Mesodermal cell (in vitro differentiated cells): ENCODE measurements around the gene ABI3BP.
A peak's percentile ranks its signal among the peaks of the same experiment; 100 is the strongest.
"Not testable (repeated sequence)": the region's sequence is repeated elsewhere in the genome, so short reads cannot be mapped to it uniquely, and the experiment has no call there.

Experiments used
- H3K27ac ChIP-seq: 2 replicates; pipeline ENCODE4 v1.7.0; 2013; ENCODE audit warnings: mild to moderate bottlenecking, low read depth, low read length, moderate library complexity; ENCODE audit not compliant: severe bottlenecking
- H3K36me3 ChIP-seq: 2 replicates; pipeline ENCODE4 v1.7.1; 2013; ENCODE audit warnings: mild to moderate bottlenecking, low read length, moderate library complexity; ENCODE audit not compliant: control insufficient read depth, insufficient read depth
- H3K4me1 ChIP-seq: one replicate; pipeline ENCODE4 v1.7.1; 2013; ENCODE audit warnings: mild to moderate bottlenecking, low read length; ENCODE audit not compliant: insufficient read depth, control insufficient read depth, poor library complexity, severe bottlenecking
- H3K4me3 ChIP-seq: 2 replicates; pipeline ENCODE4 v1.7.0; 2013; ENCODE audit warnings: low read length, control low read depth, mild to moderate bottlenecking; ENCODE audit not compliant: insufficient read depth, poor library complexity, severe bottlenecking; ENCODE audit errors: extremely low read depth
- H3K9me3 ChIP-seq: 2 replicates; pipeline ENCODE4 v1.7.1; 2013; ENCODE audit warnings: mild to moderate bottlenecking, low read length, moderate library complexity; ENCODE audit not compliant: control insufficient read depth
- WGBS, 2 experiments: methylation state at CpG; one replicate each; pipeline ENCODE4 v1.1.5; 2013; ENCODE audit warnings: missing lambda C conversion rate in 2 of 2; ENCODE audit not compliant: insufficient coverage in 2 of 2; 5-methylcytosine and 5-hydroxymethylcytosine counted together

Gene ABI3BP

DNA sequence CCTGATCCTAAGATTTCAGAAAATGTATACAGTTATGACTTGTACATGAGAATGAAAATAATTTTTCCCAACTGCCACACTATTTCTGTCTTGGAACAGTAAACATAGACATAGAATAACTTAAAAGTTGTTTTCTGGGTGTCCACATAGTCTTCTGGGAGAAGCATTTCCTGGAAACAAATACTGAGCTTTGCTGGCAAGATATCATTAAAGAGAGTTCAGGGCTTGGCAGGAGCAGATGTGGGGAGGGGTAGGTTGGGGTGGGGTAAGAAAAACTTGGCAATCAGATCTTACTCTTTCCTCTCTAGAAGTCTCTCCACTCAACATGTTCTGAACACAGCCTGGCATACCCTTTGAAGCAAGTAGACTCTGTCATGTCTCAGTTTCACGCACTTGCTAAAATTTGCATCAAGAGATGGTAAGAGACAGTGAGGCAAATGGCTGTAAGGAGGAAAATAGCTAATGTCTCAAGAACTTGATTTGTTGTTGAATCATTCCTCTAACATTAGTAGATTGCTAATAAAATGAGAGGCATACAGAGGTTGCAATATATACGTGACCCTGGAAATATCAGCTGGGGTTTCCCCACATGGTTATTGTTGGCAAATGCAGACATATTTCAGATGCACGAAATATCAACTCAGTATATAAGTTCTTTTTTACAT is 27.3 kb upstream of the ABI3BP start:
- 100% methylated on average over 1 of the region's 3 CpGs for WGBS, 2 experiments
- Histone ChIP-seq H3K4me1 (no peaks in the 10 kb centered on the region), H3K36me3 (no peaks in the 10 kb centered on the region), H3K9me3 (peaks cover 4% of the 10 kb centered on the region), H3K4me3 (no peak overlapping the region), H3K27ac (no peak overlapping the region)

DNA sequence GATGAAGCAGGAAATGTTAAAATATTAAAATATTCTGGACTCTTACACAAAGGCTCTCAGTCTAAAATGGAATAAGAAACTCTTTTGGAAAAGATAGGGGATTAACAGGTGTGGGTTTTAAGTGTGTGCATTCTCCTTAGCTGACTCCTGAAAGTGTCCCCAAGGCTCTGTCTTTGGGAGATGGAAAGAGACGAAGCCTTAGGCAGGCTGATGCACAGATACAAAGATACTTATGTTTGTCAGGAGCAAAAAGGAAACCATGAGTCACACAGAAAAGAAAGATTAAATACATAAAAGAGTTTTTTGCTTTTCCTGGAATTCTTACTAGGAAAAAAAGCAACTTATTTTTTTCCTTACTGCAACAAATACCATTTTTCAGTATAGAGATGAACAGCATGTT is 23.8 kb upstream of the ABI3BP start:
- H3K4me1 ChIP-seq, result no peaks in the 10 kb centered on the region
- no peak overlapping the region for H3K27ac ChIP-seq
- no peaks in the 10 kb centered on the region for H3K36me3 ChIP-seq
- no peak overlapping the region for H3K4me3 ChIP-seq
- 80% methylated on average over 1 of the region's 1 CpG; no CpG with 5 or more reads in 1 of the 2 experiments for WGBS, 2 experiments
- no peaks in the 10 kb centered on the region for H3K9me3 ChIP-seq

DNA sequence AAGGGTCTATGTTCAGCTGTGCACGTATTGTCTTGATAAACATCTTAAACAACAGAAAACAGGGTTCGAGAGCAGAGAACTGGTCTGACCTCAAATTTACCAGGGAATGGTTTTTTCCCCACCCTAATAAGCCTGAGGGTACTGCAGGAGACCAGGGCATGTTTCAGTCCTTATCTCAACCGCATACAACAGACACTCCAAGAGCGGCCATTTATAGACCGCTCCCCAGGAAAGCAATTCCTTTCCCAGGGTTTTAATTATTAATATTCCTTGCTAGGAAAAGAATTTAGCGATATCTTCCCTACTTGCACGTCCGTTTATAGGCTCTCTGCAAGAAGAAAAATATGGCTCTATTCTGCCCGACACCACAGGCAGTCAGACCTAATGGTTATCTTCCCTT is 19.1 kb upstream of the ABI3BP start:
- 80% methylated on average over 1 of the region's 9 CpGs; no CpG with 5 or more reads in 1 of the 2 experiments for WGBS, 2 experiments
- H3K27ac ChIP-seq, H3K4me3 ChIP-seq, H3K36me3 ChIP-seq, H3K4me1 ChIP-seq: not testable (repeated sequence)
- peaks cover 13% of the 10 kb centered on the region for H3K9me3 ChIP-seq

DNA sequence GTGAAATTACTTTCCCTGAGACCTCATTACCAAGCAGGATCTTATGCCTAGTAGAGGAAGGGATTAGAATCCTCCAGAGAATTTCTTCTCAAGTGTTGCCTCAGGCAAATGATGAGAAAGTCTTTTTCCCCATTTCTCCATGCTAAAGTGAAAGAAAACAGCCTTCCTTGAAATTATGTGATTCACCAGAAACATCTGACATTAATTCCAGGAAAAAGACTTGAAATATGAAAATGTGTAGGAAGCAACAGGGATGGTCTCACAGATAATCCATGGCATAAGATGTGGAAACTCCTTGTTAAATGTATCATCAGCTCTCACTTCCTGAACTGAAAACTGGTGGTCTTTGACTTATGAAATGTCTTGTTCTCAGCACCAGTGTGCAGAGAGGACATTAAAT is 17.9 kb upstream of the ABI3BP start:
- H3K4me3 ChIP-seq, result no peak overlapping the region
- no peaks in the 10 kb centered on the region for H3K4me1 ChIP-seq
- H3K36me3 ChIP-seq, result no peaks in the 10 kb centered on the region
- H3K27ac ChIP-seq, result no peak overlapping the region
- peaks cover 13% of the 10 kb centered on the region for H3K9me3 ChIP-seq

DNA sequence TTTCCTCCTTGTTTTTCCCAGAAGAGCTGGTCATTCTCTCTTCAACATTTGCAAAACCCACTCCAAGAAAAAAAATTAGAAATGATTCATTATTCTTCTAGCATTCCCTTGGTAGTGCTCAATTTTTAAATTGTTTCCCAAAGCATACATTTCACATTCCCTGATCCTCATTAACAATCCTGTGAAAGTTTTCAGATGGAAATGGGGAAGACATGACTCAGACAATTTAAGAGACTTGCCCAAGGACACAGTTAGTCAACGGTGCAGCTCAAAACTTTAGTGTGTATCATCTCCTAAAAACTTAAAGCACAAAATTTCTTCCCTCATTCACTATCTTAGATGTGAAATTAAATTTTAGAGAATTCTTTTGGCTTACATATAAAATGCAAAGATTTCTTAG is 17.1 kb upstream of the ABI3BP start:
- Histone ChIP-seq H3K4me3 (no peak overlapping the region), H3K27ac (no peak overlapping the region)
- no CpG with 5 or more reads among the region's 1 CpG for WGBS, 2 experiments

DNA sequence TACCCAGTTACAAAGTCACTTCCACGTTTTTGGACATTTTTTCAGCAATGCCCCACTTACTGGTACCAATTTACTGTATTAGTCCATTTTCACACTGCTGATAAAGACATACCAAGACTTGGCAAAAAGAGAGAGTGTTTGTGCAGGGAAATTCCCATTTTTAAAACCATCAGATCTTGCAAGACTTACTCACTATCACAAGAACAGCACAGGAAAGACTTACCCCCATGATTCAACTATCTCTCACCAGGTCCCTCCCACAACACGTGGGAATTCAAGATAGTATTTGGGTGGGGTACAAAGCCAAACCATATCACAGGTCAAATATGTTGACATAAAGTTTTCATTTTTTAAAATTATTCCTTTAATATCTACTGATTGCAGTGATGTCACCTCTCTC is 16.2 kb upstream of the ABI3BP start:
- H3K36me3 ChIP-seq, result no peaks in the 10 kb centered on the region
- H3K9me3 ChIP-seq, result peaks cover 13% of the 10 kb centered on the region
- H3K4me3 ChIP-seq, result no peak overlapping the region
- 40 to 67% methylated on average over 1 of the region's 2 CpGs for WGBS, 2 experiments
- H3K4me1 ChIP-seq, result no peaks in the 10 kb centered on the region
- H3K27ac ChIP-seq, result no peak overlapping the region

More for the DNA sequence above, 17.1 kb upstream of the ABI3BP start:
- H3K36me3 ChIP-seq, result no peaks in the 10 kb centered on the region
- no peaks in the 10 kb centered on the region for H3K4me1 ChIP-seq
- H3K9me3 ChIP-seq, result peaks cover 13% of the 10 kb centered on the region

DNA sequence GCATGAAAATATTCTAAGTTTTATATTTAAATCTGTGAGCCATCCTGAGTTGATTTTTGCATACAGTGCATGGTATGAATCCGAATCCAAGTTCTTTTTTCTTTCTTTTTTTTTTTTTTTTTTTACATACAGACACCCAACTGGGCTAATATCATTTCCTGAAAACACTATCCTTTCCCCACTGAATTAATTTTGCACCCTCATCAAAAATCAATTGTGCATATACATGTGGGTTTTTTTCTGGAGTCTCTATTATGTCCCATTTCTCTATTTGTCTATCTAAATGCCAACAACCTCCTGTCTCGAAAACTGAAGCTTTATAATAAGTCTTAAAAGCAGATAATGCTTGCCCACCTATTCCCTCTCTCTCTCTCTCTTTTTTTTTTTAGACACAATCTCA is 5.9 kb upstream of the ABI3BP start:
- Histone ChIP-seq H3K9me3 (no peaks in the 10 kb centered on the region), H3K36me3 (no peaks in the 10 kb centered on the region), H3K27ac (no peak overlapping the region), H3K4me3 (no peak overlapping the region), H3K4me1 (no peaks in the 10 kb centered on the region)
- 91 to 100% methylated on average over 1 to 2 of the region's 2 CpGs for WGBS, 2 experiments

DNA sequence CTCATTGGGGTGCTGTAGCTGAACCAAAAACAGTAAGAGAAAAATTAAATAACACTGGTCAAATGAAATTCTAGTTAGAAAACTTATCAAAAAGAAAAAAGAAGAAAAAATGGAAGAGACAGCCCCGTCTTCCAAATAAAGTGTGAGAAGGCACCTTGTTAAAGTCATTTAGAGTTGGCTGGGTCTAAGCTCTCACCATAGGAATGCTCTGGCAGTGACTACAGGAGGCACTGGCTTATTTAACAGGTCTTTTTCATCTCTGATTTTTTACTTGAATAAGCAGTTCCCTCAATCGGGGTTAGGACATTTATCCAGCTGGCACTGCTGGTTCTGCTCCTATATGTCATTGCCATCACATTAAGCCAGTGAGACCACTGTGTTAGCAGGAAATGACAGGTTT is 1.6 kb upstream of the ABI3BP start:
- Histone ChIP-seq H3K27ac (no peak overlapping the region), H3K4me3 (no peak overlapping the region), H3K36me3 (no peaks in the 10 kb centered on the region), H3K4me1 (no peaks in the 10 kb centered on the region), H3K9me3 (no peaks in the 10 kb centered on the region)
- 100% methylated on average over 1 to 2 of the region's 2 CpGs for WGBS, 2 experiments

DNA sequence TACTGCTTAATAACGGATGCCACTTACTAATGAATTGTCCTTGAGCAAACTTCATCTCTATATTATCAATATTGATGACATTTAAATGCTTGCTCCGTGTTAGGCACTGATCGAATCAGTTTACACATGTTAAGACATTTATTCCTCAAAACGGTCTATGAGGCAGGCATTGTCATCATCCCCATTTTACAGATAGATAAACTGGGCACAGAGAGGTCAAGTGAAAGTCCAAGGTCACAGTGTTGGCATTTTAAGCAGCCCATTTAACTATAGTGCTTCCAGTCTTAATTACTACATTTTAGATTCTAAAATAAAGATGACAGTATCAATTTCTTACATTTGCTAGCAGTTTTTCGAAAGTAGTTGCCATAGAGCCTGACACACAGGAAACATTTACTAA is 966 bp upstream of the ABI3BP start:
- no peaks in the 10 kb centered on the region for H3K36me3 ChIP-seq
- no peaks in the 10 kb centered on the region for H3K4me1 ChIP-seq
- H3K27ac ChIP-seq, result no peak overlapping the region
- no peak overlapping the region for H3K4me3 ChIP-seq
- 29% methylated on average over 1 of the region's 5 CpGs; no CpG with 5 or more reads in 1 of the 2 experiments for WGBS, 2 experiments
- no peaks in the 10 kb centered on the region for H3K9me3 ChIP-seq

DNA sequence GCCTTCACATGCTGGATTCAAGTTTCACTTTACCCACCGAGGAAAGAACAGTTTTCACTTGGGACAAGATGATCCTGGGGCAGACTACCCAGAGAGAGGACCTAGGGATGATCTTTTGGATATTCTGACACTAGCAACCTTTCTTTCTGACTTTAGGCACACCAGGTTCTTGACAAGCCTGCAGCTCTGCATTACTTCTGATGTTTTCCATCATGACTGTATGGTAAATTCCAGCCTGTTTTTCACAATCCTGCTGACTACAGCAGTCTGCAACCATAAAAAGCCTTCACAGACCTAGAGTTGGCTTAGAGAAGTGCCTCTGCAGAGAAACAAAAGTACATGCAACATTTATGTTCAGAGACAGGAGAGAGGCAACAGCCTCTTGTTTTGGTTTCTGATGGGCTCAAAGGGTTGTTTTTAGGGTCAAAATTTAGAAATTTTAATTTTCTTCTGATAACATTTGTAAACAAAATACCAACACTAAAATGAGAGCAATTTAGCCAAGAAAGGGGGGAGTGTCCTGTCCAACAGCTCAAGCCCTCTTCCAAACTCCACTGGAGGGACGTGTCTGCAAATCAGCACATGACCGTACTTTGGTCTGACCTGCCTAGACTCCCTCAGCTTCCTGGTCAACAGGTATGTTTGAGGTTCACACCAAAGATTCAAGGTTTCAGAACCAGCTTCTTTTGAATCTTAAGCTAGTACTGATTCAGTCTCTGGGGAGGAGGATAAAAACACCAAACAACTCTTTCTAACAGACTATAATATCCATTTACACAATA is 799 bp downstream of the ABI3BP start:
- no peak overlapping the region for H3K4me3 ChIP-seq
- H3K36me3 ChIP-seq, result no peaks in the 10 kb centered on the region
- WGBS, 2 experiments, result 75 to 77% methylated on average over 2 to 3 of the region's 3 CpGs
- H3K27ac ChIP-seq, result peak overlapping the region; percentile 19
- H3K4me1 ChIP-seq, result no peaks in the 10 kb centered on the region
- no peaks in the 10 kb centered on the region for H3K9me3 ChIP-seq

DNA sequence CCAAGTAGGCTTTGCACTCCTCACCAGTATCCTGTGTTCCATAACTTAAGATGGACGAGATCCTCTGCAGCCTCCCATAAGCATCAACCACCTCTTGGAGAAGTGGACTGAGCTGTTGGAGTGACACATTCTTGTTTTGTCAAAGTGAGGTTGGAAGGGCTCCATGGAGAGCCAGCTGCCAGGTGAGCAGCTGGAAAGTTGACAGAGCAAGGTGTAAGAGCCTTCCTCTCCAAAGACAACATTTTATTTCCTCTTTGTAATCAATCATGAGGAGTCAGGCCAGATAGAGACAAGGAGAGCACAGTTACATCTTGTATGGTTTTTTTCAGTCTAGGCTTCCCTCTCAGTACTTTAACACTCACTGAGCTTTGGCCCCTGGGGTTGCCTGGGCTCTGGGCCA is 5.1 kb downstream of the ABI3BP start:
- WGBS, 2 experiments, result no CpG with 5 or more reads among the region's 1 CpG

More for the DNA sequence above, 5.1 kb downstream of the ABI3BP start:
- H3K9me3 ChIP-seq, result no peaks in the 10 kb centered on the region
- no peaks in the 10 kb centered on the region for H3K4me1 ChIP-seq
- no peak overlapping the region for H3K4me3 ChIP-seq
- no peaks in the 10 kb centered on the region for H3K36me3 ChIP-seq
- H3K27ac ChIP-seq, result no peak overlapping the region
